H1 (cell line): Measurements from ENCODE around the gene RAET1G. TPM values are rescaled to one million over a fixed set of nuclear protein-coding genes. Genes with fewer than 3 reads are reported as not detected.

ENCODE experiments used
- CTCF ChIA-PET: fragments of 300-600 bp; sonication (Branson Sonifier 250); formaldehyde crosslinking; loops from one replicate; lab custom pipeline; 2021; ENCODE audit not compliant: partially characterized antibody; lab: Charles Lee
- POLR2A ChIA-PET: fragments of 300-600 bp; sonication (Branson Sonifier 250); formaldehyde crosslinking; loops from one replicate; lab custom pipeline; 2021; ENCODE audit warnings: inconsistent platforms; ENCODE audit not compliant: partially characterized antibody; lab: Charles Lee
- DNase-seq, 2 experiments: peaks; one replicate each; pipeline versions ENCODE4 v3.0.0 to v3.0.0-alpha.2; 2010 to 2022; ENCODE audit warnings: low spot score in 2 of 2, low read depth in 1 of 2, mixed read lengths in 1 of 2
- FAIRE-seq: peaks from 2 replicates; lab custom pipeline; 2011; peaks lifted over from hg19 to GRCh38; lab: Jason Lieb, UNC
- H2AFZ ChIP-seq: 2 replicates; pipeline ENCODE4 v1.8.1; 2012; ENCODE audit warnings: low read length, inconsistent platforms
- H2AK5ac ChIP-seq: 2 replicates; pipeline ENCODE4 v1.6.1; 2013; ENCODE audit warnings: low read depth, low read length
- H2BK120ac ChIP-seq: replicated peaks from 2 replicates; pipeline ENCODE3; 2013; ENCODE audit warnings: low read depth, low read length, inconsistent platforms
- H2BK12ac ChIP-seq: 2 replicates; pipeline ENCODE4 v1.6.1; 2013; ENCODE audit warnings: low read depth, low read length
- H2BK15ac ChIP-seq: 2 replicates; pipeline ENCODE4 v1.6.1; 2013; ENCODE audit warnings: low read length
- H2BK20ac ChIP-seq: 2 replicates; pipeline ENCODE4 v1.6.1; 2013; ENCODE audit warnings: low read length
- H2BK5ac ChIP-seq: 2 replicates; pipeline ENCODE4 v1.6.1; 2013; ENCODE audit warnings: low read depth, low read length
- H3K14ac ChIP-seq: 2 replicates; pipeline ENCODE4 v1.6.1; 2013; ENCODE audit warnings: inconsistent platforms; ENCODE audit not compliant: insufficient read length
- H3K18ac ChIP-seq: 2 replicates; pipeline ENCODE4 v1.6.1; 2013; ENCODE audit warnings: low read length; ENCODE audit errors: extremely low read depth
- H3K23ac ChIP-seq: 2 replicates; pipeline ENCODE4 v1.6.1; 2013; ENCODE audit warnings: inconsistent platforms; ENCODE audit not compliant: insufficient read length
- H3K23me2 ChIP-seq: 2 replicates; pipeline ENCODE4 v1.6.1; 2013; ENCODE audit warnings: low read depth, low read length
- H3K27ac ChIP-seq: 2 replicates; pipeline ENCODE4 v1.6.1; 2011; ENCODE audit warnings: low read depth, low read length, inconsistent platforms
- H3K27me3 ChIP-seq, 4 experiments: replicated peaks in 1 of 4; 1 replicate in 1 of 4; 2 replicates in 3 of 4; pipeline versions ENCODE4 v1.6.1 to v1.8.1; 2011 to 2013; ENCODE audit warnings: low read length in 3 of 4, mild to moderate bottlenecking in 3 of 4, inconsistent platforms in 2 of 4, mixed read lengths in 2 of 4, moderate library complexity in 1 of 4; ENCODE audit not compliant: control insufficient read depth in 3 of 4, insufficient read depth in 3 of 4; ENCODE audit errors: extremely low read depth in 1 of 4
- H3K36me3 ChIP-seq, 4 experiments: 2 replicates each; pipeline versions ENCODE4 v1.6.1 to v1.8.1; 2011 to 2013; ENCODE audit warnings: mild to moderate bottlenecking in 4 of 4, low read length in 3 of 4, moderate library complexity in 2 of 4, control low read depth in 1 of 4, inconsistent platforms in 1 of 4; ENCODE audit not compliant: insufficient read depth in 4 of 4, control insufficient read depth in 2 of 4
- H3K4ac ChIP-seq: replicated peaks from 2 replicates; pipeline ENCODE3; 2013; ENCODE audit warnings: low read length, low read depth, mixed read lengths, inconsistent platforms; ENCODE audit not compliant: insufficient read length
- H3K4me1 ChIP-seq, 4 experiments: replicated peaks in 1 of 4; 1 replicate in 1 of 4; 2 replicates in 3 of 4; pipeline versions ENCODE4 v1.6.1 to v1.8.1; 2011 to 2013; ENCODE audit warnings: low read length in 3 of 4, inconsistent platforms in 2 of 4, mixed read lengths in 1 of 4; ENCODE audit not compliant: insufficient read depth in 4 of 4, control insufficient read depth in 3 of 4
- H3K4me2 ChIP-seq, 2 experiments: 2 replicates each; pipeline versions ENCODE4 v1.6.1 to v1.8.1; 2011 to 2013; ENCODE audit warnings: low read depth in 2 of 2, low read length in 2 of 2, control low read depth in 1 of 2, inconsistent platforms in 1 of 2, mild to moderate bottlenecking in 1 of 2; ENCODE audit not compliant: insufficient read depth in 1 of 2
- H3K4me3 ChIP-seq, 4 experiments: fragments of 200-600, 300-600 bp in 1 of 4; sonication (generic), shearing (Covaris generic), sonication (Bioruptor Twin) in 1 of 4; 2 replicates each; pipeline versions ENCODE4 v1.5.1 to v1.8.1; 2011 to 2016; ENCODE audit warnings: low read length in 4 of 4, low read depth in 3 of 4, control low read depth in 2 of 4, inconsistent platforms in 2 of 4, mild to moderate bottlenecking in 2 of 4, mixed read lengths in 1 of 4, moderate library complexity in 1 of 4; ENCODE audit not compliant: insufficient read depth in 2 of 4; ENCODE audit errors: extremely low read depth in 1 of 4
- H3K56ac ChIP-seq: replicated peaks from 2 replicates; pipeline ENCODE3; 2013; ENCODE audit warnings: low read depth, mild to moderate bottlenecking, mixed read lengths, low read length, inconsistent platforms; ENCODE audit not compliant: insufficient read length
- H3K79me1 ChIP-seq: 2 replicates; pipeline ENCODE4 v1.6.1; 2013; ENCODE audit warnings: low read depth, low read length, control low read depth
- H3K79me2 ChIP-seq, 2 experiments: 2 replicates each; pipeline versions ENCODE4 v1.6.1 to v1.8.1; 2012 to 2013; ENCODE audit warnings: low read length in 2 of 2, mild to moderate bottlenecking in 2 of 2, inconsistent platforms in 1 of 2; ENCODE audit not compliant: insufficient read depth in 2 of 2, control insufficient read depth in 1 of 2
- H3K9ac ChIP-seq, 4 experiments: replicated peaks in 1 of 4; 1 replicate in 1 of 4; 2 replicates in 3 of 4; pipeline versions ENCODE4 v1.6.1 to v1.8.1; 2011 to 2013; ENCODE audit warnings: low read depth in 3 of 4, low read length in 3 of 4, control low read depth in 2 of 4, mild to moderate bottlenecking in 2 of 4, moderate library complexity in 2 of 4, inconsistent platforms in 1 of 4; ENCODE audit errors: extremely low read depth in 1 of 4
- H3K9me3 ChIP-seq, 2 experiments: 2 replicates each; pipeline versions ENCODE4 v1.6.1 to v1.8.1; 2012 to 2013; ENCODE audit warnings: mild to moderate bottlenecking in 2 of 2, moderate library complexity in 2 of 2, control low read depth in 1 of 2, inconsistent platforms in 1 of 2, low read depth in 1 of 2, low read length in 1 of 2, mixed read lengths in 1 of 2; ENCODE audit not compliant: insufficient read depth in 2 of 2
- H4K20me1 ChIP-seq, 2 experiments: replicated peaks in 1 of 2; 2 replicates each; pipeline versions ENCODE3 to v1.8.1; 2011 to 2013; ENCODE audit warnings: inconsistent platforms in 2 of 2, low read length in 2 of 2, mild to moderate bottlenecking in 1 of 2; ENCODE audit not compliant: insufficient read depth in 2 of 2, control insufficient read depth in 1 of 2
- H4K5ac ChIP-seq: 2 replicates; pipeline ENCODE4 v1.6.1; 2013; ENCODE audit warnings: low read length, low read depth, mixed read lengths, inconsistent platforms; ENCODE audit not compliant: insufficient read length
- H4K8ac ChIP-seq: 2 replicates; pipeline ENCODE4 v1.8.0; 2013; ENCODE audit warnings: mild to moderate bottlenecking, moderate library complexity, low read length, inconsistent platforms; ENCODE audit not compliant: insufficient read depth; ENCODE audit errors: extremely low read depth
- H4K91ac ChIP-seq: replicated peaks from 2 replicates; pipeline ENCODE3; 2013; ENCODE audit warnings: low read length, mixed read lengths, inconsistent platforms; ENCODE audit not compliant: insufficient read length
- BACH1 ChIP-seq: IDR thresholded peaks from 2 replicates; pipeline ENCODE4 v1.6.1; 2012; ENCODE audit warnings: low read length, improper control_type of control experiment
- CTBP2 ChIP-seq: IDR thresholded peaks from 2 replicates; pipeline ENCODE4 v1.7.0; 2011; ENCODE audit warnings: borderline replicate concordance, mild to moderate bottlenecking, moderate library complexity, mixed read lengths, low read length; ENCODE audit not compliant: insufficient read depth, insufficient read length
- EGR1 ChIP-seq: IDR thresholded peaks from 2 replicates; pipeline ENCODE4 v1.6.1; 2011; ENCODE audit warnings: low read depth, low read length, borderline replicate concordance
- GTF2F1 ChIP-seq: IDR thresholded peaks from 2 replicates; pipeline ENCODE4 v1.6.1; 2012; ENCODE audit warnings: low read depth, low read length, improper control_type of control experiment, borderline replicate concordance
- JUN ChIP-seq: IDR thresholded peaks from 2 replicates; pipeline ENCODE4 v1.6.1; 2011; ENCODE audit warnings: low read depth, mild to moderate bottlenecking, improper control_type of control experiment, low read length
- KDM4A ChIP-seq: IDR thresholded peaks from one replicate; pipeline ENCODE4 v1.7.1; 2012; ENCODE audit warnings: low read depth, mild to moderate bottlenecking, moderate library complexity, low read length, inconsistent platforms; ENCODE audit not compliant: severe bottlenecking
- RBBP5 ChIP-seq: IDR thresholded peaks from 2 replicates; pipeline ENCODE4 v1.7.1; 2012; ENCODE audit warnings: low read depth, mild to moderate bottlenecking, inconsistent platforms, low read length, moderate library complexity, borderline replicate concordance
- SIN3A ChIP-seq, 2 experiments: IDR thresholded peaks in 1 of 2; conservative IDR thresholded peaks in 1 of 2; 2 replicates each; pipeline ENCODE4 v1.6.1; 2011 to 2012; ENCODE audit warnings: low read length in 2 of 2, improper control_type of control experiment in 1 of 2, low read depth in 1 of 2, mild to moderate bottlenecking in 1 of 2
- SP1 ChIP-seq: IDR thresholded peaks from 2 replicates; pipeline ENCODE4 v1.6.1; 2011; ENCODE audit warnings: low read depth, low read length
- SP2 ChIP-seq: IDR thresholded peaks from 2 replicates; pipeline ENCODE4 v1.6.1; 2012; ENCODE audit warnings: mild to moderate bottlenecking, low read length, inconsistent platforms
- TAF1 ChIP-seq: IDR thresholded peaks from 2 replicates; pipeline ENCODE4 v1.6.1; 2011; ENCODE audit warnings: mild to moderate bottlenecking, low read depth, low read length
- TBP ChIP-seq: IDR thresholded peaks from 2 replicates; pipeline ENCODE4 v1.6.1; 2011; ENCODE audit warnings: low read depth, low read length, improper control_type of control experiment
- TEAD4 ChIP-seq: IDR thresholded peaks from 2 replicates; pipeline ENCODE4 v1.6.1; 2012; ENCODE audit warnings: low read depth, low read length, inconsistent platforms, mixed read lengths
- ZNF274 ChIP-seq: IDR thresholded peaks from 2 replicates; pipeline ENCODE4 v1.7.0; 2012; ENCODE audit warnings: low read length, borderline replicate concordance; ENCODE audit errors: extremely low read depth
- WGBS, 2 experiments: shearing (Covaris generic) in 1 of 2; methylation state at CpG; one replicate each; pipeline versions ENCODE4 v1.1.6 to v1.1.7; 2013 to 2015; ENCODE audit warnings: low lambda C conversion rate in 2 of 2, mixed read lengths in 2 of 2, inconsistent platforms in 1 of 2, low coverage in 1 of 2, missing lambda C conversion rate in 1 of 2; ENCODE audit not compliant: insufficient replicate concordance in 2 of 2, insufficient coverage in 1 of 2, insufficient read length in 1 of 2; ENCODE audit errors: extremely low coverage in 1 of 2, missing lambda C conversion rate in 1 of 2; 5-methylcytosine and 5-hydroxymethylcytosine counted together
- polyA plus RNA-seq, 7 experiments: library from polyadenylated mRNA; depleted of rRNA in 3 of 7; stranded (reverse) in 5 of 7; unstranded in 2 of 7; fragments of >200 nt in 5 of 7; fragments of 200-250 nt in 2 of 7; gene quantifications; 1 replicate in 5 of 7; 2 replicates in 1 of 7; 4 replicates in 1 of 7; pipeline versions ENCODE4 v1.2.1 to v1.2.3, GENCODE V29; 2011 to 2013; ENCODE audit warnings: missing spikeins in 2 of 7, mixed read lengths in 2 of 7
- total RNA-seq: library from RNA; stranded (reverse); fragmentation: NEBNext Ultra II Directional; extraction: Animal tissue kit (Norgen Biotek cat#: 25700); gene quantifications from 2 replicates; pipeline ENCODE4 v1.2.1, GENCODE V29; 2021

Gene RAET1G
- total and polyA plus RNA-seq, 2 of the 8 experiments (the other 6 are each of a cell fraction or from before 2014, with no cell fraction given), result 0.08 TPM; not detected in 1

- FAIRE-seq (no peak), DNase-seq (no peak)
- no peak overlapping the region for H2AK5ac ChIP-seq
- H3K4me2 ChIP-seq, result no peak overlapping the region
- H3K79me1 ChIP-seq, result no peaks in the 10 kb centered on the region
- no peak overlapping the region for H2BK120ac ChIP-seq
- no peak overlapping the region for H3K14ac ChIP-seq
- H4K5ac ChIP-seq, result no peak overlapping the region
- H2BK5ac ChIP-seq, result no peak overlapping the region
- H3K79me2 ChIP-seq, result no peaks in the 10 kb centered on the region
- CTCF ChIA-PET, result interaction anchor here (0.5 to 2.5 kb wide), 11 partner anchors 23 to 510 kb away, joined by 3 to 12 read pairs (median 3); no protein-coding TSS in a partner anchor
- peaks cover 45 to 62% (median 56%) of the 10 kb centered on the region in 4 experiments for H3K27me3 ChIP-seq
- POLR2A ChIA-PET, result no interaction called here
- H3K9ac ChIP-seq, result no peak overlapping the region
- H2BK20ac ChIP-seq, result no peak overlapping the region
- H3K4ac ChIP-seq, result no peak overlapping the region
- H4K20me1 ChIP-seq, result peaks cover 2 to 9% of the 10 kb centered on the region in 2 experiments
- no peak overlapping the region for H4K91ac ChIP-seq
- 75% methylated on average over 4 of the region's 4 CpGs; no CpG with 5 or more reads in 1 of the 2 experiments for WGBS, 2 experiments
- H3K18ac ChIP-seq, result no peak overlapping the region
- no peak overlapping the region for H2AFZ ChIP-seq
- no peaks in the 10 kb centered on the region for H3K9me3 ChIP-seq
- no peak overlapping the region for H3K4me3 ChIP-seq
- no peak overlapping the region for H4K8ac ChIP-seq
- H3K27ac ChIP-seq, result no peak overlapping the region
- H3K56ac ChIP-seq, result no peak overlapping the region
- H2BK15ac ChIP-seq, result no peak overlapping the region
- peaks cover 0 to 6% (median 3%) of the 10 kb centered on the region in 4 experiments; a peak in 5 of 7 replicates for H3K4me1 ChIP-seq
- H3K23me2 ChIP-seq, result peaks cover 7% of the 10 kb centered on the region; the same call in 1 of the 2 replicates
- no peak overlapping the region for H3K23ac ChIP-seq
- H2BK12ac ChIP-seq, result no peak overlapping the region
- H3K36me3 ChIP-seq, result peaks cover 0 to 4% (median 0%) of the 10 kb centered on the region in 4 experiments; a peak in 1 of 8 replicates
- TF ChIP-seq ZNF274 (no peak), EGR1 (no peak), GTF2F1 (no peak), TBP (no peak), TEAD4 (no peak), SIN3A (conservative IDR thresholded peaks at IDR 0.05 in 1 of 2, IDR thresholded peaks at IDR 0.05 in 1 of 2; ENCODE audit: low read depth in 1 of 2, low read length in 2 of 2) (no peak), KDM4A (no peak), TAF1 (no peak), CTBP2 (no peak), SP1 (no peak), RBBP5 (no peak), SP2 (no peak), BACH1 (no peak), JUN (no peak)
Observed at GRCh38 chr6:149935246-149935645, 12.3 kb upstream of the RAET1G start.
